GM23338 (cell line): ENCODE results near the gene SLC6A15. TPM values are rescaled to one million over a fixed set of nuclear protein-coding genes. Genes with fewer than 3 reads are reported as not detected.

Experiments
- ATAC-seq: fragments of 200-7000 bp; cut with Tn5 transposase; 3 replicates; pipeline ENCODE4 v1.9.1; 2020
- DNase-seq: peaks from one replicate; pipeline ENCODE4 v3.0.0-alpha.2; 2015; ENCODE audit warnings: low spot score
- H2AFZ ChIP-seq: fragments of 200-600 bp; sonication (generic); 2 replicates; pipeline ENCODE4 v1.8.0; 2016; ENCODE audit warnings: antibody characterized with exemption, mild to moderate bottlenecking, moderate library complexity
- H3F3A ChIP-seq: fragments of 200-600 bp; sonication (generic); replicated peaks from 2 replicates; pipeline ENCODE4 v1.8.0; 2017; ENCODE audit warnings: antibody characterized with exemption, mixed run types, low read depth
- H3K27ac ChIP-seq: fragments of 200-600 bp; sonication (generic); 2 replicates; pipeline ENCODE4 v1.6.1; 2016; ENCODE audit warnings: low read depth
- H3K27me3 ChIP-seq: fragments of 200-600 bp; sonication (generic); 2 replicates; pipeline ENCODE4 v1.8.0; 2016; ENCODE audit warnings: mild to moderate bottlenecking, mixed run types, moderate library complexity; ENCODE audit not compliant: insufficient read depth
- H3K36me3 ChIP-seq: fragments of 200-600 bp; sonication (generic); 2 replicates; pipeline ENCODE4 v1.8.0; 2016; ENCODE audit warnings: mild to moderate bottlenecking; ENCODE audit not compliant: insufficient read depth
- H3K4me1 ChIP-seq: fragments of 200-600 bp; sonication (generic); 2 replicates; pipeline ENCODE4 v1.8.0; 2016; ENCODE audit warnings: mild to moderate bottlenecking, moderate library complexity; ENCODE audit not compliant: insufficient read depth
- H3K4me2 ChIP-seq: fragments of 200-600 bp; sonication (generic); 2 replicates; pipeline ENCODE4 v1.7.1; 2017; ENCODE audit warnings: mixed run types
- H3K4me3 ChIP-seq: fragments of 200-600 bp; sonication (generic); 2 replicates; pipeline ENCODE4 v1.6.1; 2016; ENCODE audit warnings: mixed run types
- H3K79me2 ChIP-seq: fragments of 200-600 bp; sonication (generic); replicated peaks from 2 replicates; pipeline ENCODE4 v1.8.0; 2017; ENCODE audit warnings: mild to moderate bottlenecking; ENCODE audit not compliant: insufficient read depth
- H3K9me2 ChIP-seq: fragments of 200-600 bp; sonication (generic); 2 replicates; pipeline ENCODE4 v1.8.0; 2017; ENCODE audit not compliant: insufficient read depth
- H4K20me1 ChIP-seq: fragments of 200-600 bp; sonication (generic); replicated peaks from 2 replicates; pipeline ENCODE4 v1.8.0; 2017; ENCODE audit warnings: mild to moderate bottlenecking; ENCODE audit not compliant: insufficient read depth
- H3K27ac Mint-ChIP-seq: 2 replicates; pipeline ENCODE4 v1.8.0; 2020; ENCODE audit warnings: inconsistent platforms, mild to moderate bottlenecking, moderate library complexity, mixed read lengths
- H3K27me3 Mint-ChIP-seq: 3 replicates; pipeline ENCODE4 v1.8.0; 2022; ENCODE audit warnings: low read depth, mild to moderate bottlenecking, moderate library complexity, mixed read lengths, inconsistent platforms; ENCODE audit not compliant: insufficient read depth, poor library complexity
- H3K36me3 Mint-ChIP-seq: 3 replicates; pipeline ENCODE4 v1.8.0; 2021; ENCODE audit warnings: low read depth, mild to moderate bottlenecking, inconsistent platforms, moderate library complexity, mixed read lengths
- H3K4me1 Mint-ChIP-seq: 3 replicates; pipeline ENCODE4 v1.8.0; 2020; ENCODE audit warnings: mild to moderate bottlenecking, inconsistent platforms, mixed read lengths
- H3K4me3 Mint-ChIP-seq: 3 replicates; pipeline ENCODE4 v1.8.0; 2021; ENCODE audit warnings: moderate library complexity, mild to moderate bottlenecking, inconsistent platforms, mixed read lengths
- H3K9me3 Mint-ChIP-seq: 3 replicates; pipeline ENCODE4 v1.8.0; 2020; ENCODE audit warnings: moderate library complexity, mild to moderate bottlenecking, inconsistent platforms, mixed read lengths
- CREB1 ChIP-seq: fragments of 250-450 bp; sonication (Bioruptor Pico); IDR thresholded peaks from 2 replicates; pipeline ENCODE4 v1.5.0; 2020; ENCODE audit warnings: low read depth, mild to moderate bottlenecking, moderate library complexity
- EZH2phosphoT487 ChIP-seq: fragments of 200-600 bp; sonication (generic); IDR thresholded peaks from one replicate; pipeline ENCODE4 v1.8.1; 2018; ENCODE audit warnings: antibody characterized with exemption; ENCODE audit not compliant: unreplicated experiment
- JUNB ChIP-seq: IDR thresholded peaks from one replicate; pipeline ENCODE4 v1.6.1; 2016; ENCODE audit warnings: antibody characterized with exemption; ENCODE audit not compliant: unreplicated experiment
- NANOG ChIP-seq: IDR thresholded peaks from 2 replicates; pipeline ENCODE4 v1.6.1; 2016; ENCODE audit warnings: antibody characterized with exemption, borderline replicate concordance
- ZNF114 ChIP-seq: fragments of 250-450 bp; sonication (Bioruptor Pico); IDR thresholded peaks from 2 replicates; pipeline ENCODE4 v1.5.0; 2020; ENCODE audit warnings: mild to moderate bottlenecking, moderate library complexity
- polyA plus RNA-seq: library from polyadenylated mRNA; unstranded; fragments of >200 nt; fragmentation: Nextera tagmentation; extraction: Ambion mirVana; gene quantifications from 2 replicates; pipeline ENCODE4 v1.2.1, GENCODE V29; 2016
- total RNA-seq: library from RNA; depleted of rRNA; stranded (reverse); fragments of >200 nt; shearing (Covaris generic); gene quantifications from 2 replicates; pipeline ENCODE4 v1.2.3, GENCODE V29; 2014
- TF ChIP-seq, protein P1 (sequence below): IDR thresholded peaks from one replicate; pipeline ENCODE4 v1.6.1; 2018; ENCODE audit warnings: antibody characterized with exemption; ENCODE audit not compliant: unreplicated experiment
- TF ChIP-seq, protein P2 (sequence below): IDR thresholded peaks from 2 replicates; pipeline ENCODE4 v1.6.1; 2016; ENCODE audit warnings: antibody characterized with exemption
- TF ChIP-seq, protein P3 (sequence below), 2 experiments: fragments of 200-600 bp in 1 of 2; sonication (generic) in 1 of 2; conservative IDR thresholded peaks; 2 replicates each; pipeline versions ENCODE4 v1.5.1 to v1.6.1; 2016 to 2017; ENCODE audit warnings: antibody characterized with exemption in 2 of 2, low read depth in 2 of 2, mild to moderate bottlenecking in 2 of 2, moderate library complexity in 1 of 2

Gene SLC6A15
- total and polyA plus RNA-seq, 2 experiments from 2014 or later: 12.1 to 27.9 TPM

DNA sequence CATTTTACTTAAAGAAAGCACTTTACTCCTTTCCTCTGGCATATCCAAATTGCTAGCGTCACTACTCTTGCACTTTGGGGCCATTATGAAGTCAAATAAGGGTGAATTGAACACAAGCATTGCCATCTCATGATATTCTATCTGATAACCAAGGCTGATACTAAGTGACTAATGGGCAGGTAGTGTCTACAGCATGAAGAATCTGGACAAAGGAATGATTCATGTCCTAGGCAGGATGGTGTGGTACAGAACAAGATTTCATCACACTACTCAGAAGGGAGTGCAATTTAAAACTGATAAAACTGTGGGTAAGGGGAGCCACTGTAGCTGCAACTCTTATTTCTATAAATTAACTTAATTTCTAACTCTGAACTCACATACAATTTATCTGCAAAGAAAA lies 7.7 kb upstream of the SLC6A15 start (continued):
- TF ChIP-seq, protein P1, sequence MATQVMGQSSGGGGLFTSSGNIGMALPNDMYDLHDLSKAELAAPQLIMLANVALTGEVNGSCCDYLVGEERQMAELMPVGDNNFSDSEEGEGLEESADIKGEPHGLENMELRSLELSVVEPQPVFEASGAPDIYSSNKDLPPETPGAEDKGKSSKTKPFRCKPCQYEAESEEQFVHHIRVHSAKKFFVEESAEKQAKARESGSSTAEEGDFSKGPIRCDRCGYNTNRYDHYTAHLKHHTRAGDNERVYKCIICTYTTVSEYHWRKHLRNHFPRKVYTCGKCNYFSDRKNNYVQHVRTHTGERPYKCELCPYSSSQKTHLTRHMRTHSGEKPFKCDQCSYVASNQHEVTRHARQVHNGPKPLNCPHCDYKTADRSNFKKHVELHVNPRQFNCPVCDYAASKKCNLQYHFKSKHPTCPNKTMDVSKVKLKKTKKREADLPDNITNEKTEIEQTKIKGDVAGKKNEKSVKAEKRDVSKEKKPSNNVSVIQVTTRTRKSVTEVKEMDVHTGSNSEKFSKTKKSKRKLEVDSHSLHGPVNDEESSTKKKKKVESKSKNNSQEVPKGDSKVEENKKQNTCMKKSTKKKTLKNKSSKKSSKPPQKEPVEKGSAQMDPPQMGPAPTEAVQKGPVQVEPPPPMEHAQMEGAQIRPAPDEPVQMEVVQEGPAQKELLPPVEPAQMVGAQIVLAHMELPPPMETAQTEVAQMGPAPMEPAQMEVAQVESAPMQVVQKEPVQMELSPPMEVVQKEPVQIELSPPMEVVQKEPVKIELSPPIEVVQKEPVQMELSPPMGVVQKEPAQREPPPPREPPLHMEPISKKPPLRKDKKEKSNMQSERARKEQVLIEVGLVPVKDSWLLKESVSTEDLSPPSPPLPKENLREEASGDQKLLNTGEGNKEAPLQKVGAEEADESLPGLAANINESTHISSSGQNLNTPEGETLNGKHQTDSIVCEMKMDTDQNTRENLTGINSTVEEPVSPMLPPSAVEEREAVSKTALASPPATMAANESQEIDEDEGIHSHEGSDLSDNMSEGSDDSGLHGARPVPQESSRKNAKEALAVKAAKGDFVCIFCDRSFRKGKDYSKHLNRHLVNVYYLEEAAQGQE: no peak
- TF ChIP-seq ZNF114 (CRISPR knock-in tag) (no peak), JUNB (no peak), NANOG (no peak), CREB1 (no peak), EZH2phosphoT487 (no peak)
- TF ChIP-seq, protein P2, sequence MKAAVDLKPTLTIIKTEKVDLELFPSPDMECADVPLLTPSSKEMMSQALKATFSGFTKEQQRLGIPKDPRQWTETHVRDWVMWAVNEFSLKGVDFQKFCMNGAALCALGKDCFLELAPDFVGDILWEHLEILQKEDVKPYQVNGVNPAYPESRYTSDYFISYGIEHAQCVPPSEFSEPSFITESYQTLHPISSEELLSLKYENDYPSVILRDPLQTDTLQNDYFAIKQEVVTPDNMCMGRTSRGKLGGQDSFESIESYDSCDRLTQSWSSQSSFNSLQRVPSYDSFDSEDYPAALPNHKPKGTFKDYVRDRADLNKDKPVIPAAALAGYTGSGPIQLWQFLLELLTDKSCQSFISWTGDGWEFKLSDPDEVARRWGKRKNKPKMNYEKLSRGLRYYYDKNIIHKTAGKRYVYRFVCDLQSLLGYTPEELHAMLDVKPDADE: no peak
- TF ChIP-seq, protein P3, sequence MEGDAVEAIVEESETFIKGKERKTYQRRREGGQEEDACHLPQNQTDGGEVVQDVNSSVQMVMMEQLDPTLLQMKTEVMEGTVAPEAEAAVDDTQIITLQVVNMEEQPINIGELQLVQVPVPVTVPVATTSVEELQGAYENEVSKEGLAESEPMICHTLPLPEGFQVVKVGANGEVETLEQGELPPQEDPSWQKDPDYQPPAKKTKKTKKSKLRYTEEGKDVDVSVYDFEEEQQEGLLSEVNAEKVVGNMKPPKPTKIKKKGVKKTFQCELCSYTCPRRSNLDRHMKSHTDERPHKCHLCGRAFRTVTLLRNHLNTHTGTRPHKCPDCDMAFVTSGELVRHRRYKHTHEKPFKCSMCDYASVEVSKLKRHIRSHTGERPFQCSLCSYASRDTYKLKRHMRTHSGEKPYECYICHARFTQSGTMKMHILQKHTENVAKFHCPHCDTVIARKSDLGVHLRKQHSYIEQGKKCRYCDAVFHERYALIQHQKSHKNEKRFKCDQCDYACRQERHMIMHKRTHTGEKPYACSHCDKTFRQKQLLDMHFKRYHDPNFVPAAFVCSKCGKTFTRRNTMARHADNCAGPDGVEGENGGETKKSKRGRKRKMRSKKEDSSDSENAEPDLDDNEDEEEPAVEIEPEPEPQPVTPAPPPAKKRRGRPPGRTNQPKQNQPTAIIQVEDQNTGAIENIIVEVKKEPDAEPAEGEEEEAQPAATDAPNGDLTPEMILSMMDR (conservative IDR thresholded peaks at IDR 0.05; ENCODE audit: low read depth in 2 of 2): no peak

DNA sequence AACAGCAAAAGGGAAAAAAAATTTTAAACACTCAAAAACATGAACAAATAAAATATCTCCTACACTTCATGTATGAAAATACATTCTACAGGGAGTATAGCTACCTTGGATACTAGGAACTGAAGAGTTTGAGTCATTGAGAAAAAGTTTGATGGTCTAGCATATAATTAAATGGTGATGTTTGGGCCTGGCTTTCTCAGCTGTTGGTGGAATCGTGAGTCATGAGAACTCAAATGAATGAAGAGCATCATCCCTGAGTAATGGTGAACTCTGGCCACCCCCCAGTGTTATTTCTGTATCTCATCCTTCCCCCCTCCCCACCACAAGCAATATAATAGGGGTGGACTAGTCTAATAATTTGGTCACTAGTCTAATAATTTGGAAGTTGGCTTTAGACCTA lies 6.7 kb upstream of the SLC6A15 start:
- Histone ChIP-seq H2AFZ (no peak overlapping the region), H3K4me2 (no peak overlapping the region), H4K20me1 (no peaks in the 10 kb centered on the region), H3K4me3 (no peak overlapping the region), H3K4me1 (no peaks in the 10 kb centered on the region), H3F3A (no peaks in the 10 kb centered on the region), H3K79me2 (no peaks in the 10 kb centered on the region), H3K27ac (no peak overlapping the region), H3K27me3 (peaks cover 11% of the 10 kb centered on the region; the same call in 1 of the 2 replicates), H3K9me2 (no peaks in the 10 kb centered on the region), H3K36me3 (no peaks in the 10 kb centered on the region)
- no peak overlapping the region for H3K27ac Mint-ChIP-seq
- ATAC-seq (no peak), DNase-seq (no peak)
- no peaks in the 10 kb centered on the region for H3K27me3 Mint-ChIP-seq
- no peaks in the 10 kb centered on the region; the same call in 2 of the 3 replicates for H3K4me1 Mint-ChIP-seq
- no peak overlapping the region for H3K4me3 Mint-ChIP-seq
- no peaks in the 10 kb centered on the region for H3K9me3 Mint-ChIP-seq
- H3K36me3 Mint-ChIP-seq: no peaks in the 10 kb centered on the region
- TF ChIP-seq JUNB: no peak
- TF ChIP-seq, protein P1: no peak
- TF ChIP-seq NANOG: no peak
- TF ChIP-seq, protein P3 (conservative IDR thresholded peaks at IDR 0.05; ENCODE audit: low read depth in 2 of 2): no peak
- TF ChIP-seq CREB1: no peak
